KMS-11 (cell line): Measurements from ENCODE around the gene VAX1.
A peak's percentile ranks its signal among the peaks of the same experiment; 100 is the strongest.
"Not testable (repeated sequence)": the region's sequence is repeated elsewhere in the genome, so short reads cannot be mapped to it uniquely, and the experiment has no call there.

Experiments
- H2AFZ ChIP-seq: fragments of 200-600 bp; sonication (generic); 2 replicates; pipeline ENCODE4 v1.6.1; 2016; ENCODE audit warnings: antibody characterized with exemption, mixed run types, low read depth
- H3K27ac ChIP-seq: fragments of 200-600 bp; sonication (generic); 2 replicates; pipeline ENCODE4 v1.6.1; 2016; ENCODE audit warnings: mild to moderate bottlenecking, mixed run types
- H3K27me3 ChIP-seq: fragments of 200-600 bp; sonication (generic); 2 replicates; pipeline ENCODE4 v1.6.1; 2017; ENCODE audit warnings: mild to moderate bottlenecking, low read depth, mixed run types, moderate library complexity; ENCODE audit not compliant: insufficient read depth
- H3K36me3 ChIP-seq: fragments of 200-600 bp; sonication (generic); 2 replicates; pipeline ENCODE4 v1.6.1; 2017; ENCODE audit warnings: mild to moderate bottlenecking, mixed run types; ENCODE audit not compliant: insufficient read depth
- H3K4me1 ChIP-seq: fragments of 200-600 bp; sonication (generic); 2 replicates; pipeline ENCODE4 v1.6.1; 2016; ENCODE audit warnings: mild to moderate bottlenecking, low read depth, mixed run types; ENCODE audit not compliant: poor library complexity, severe bottlenecking
- H3K4me2 ChIP-seq: fragments of 200-600 bp; sonication (generic); 2 replicates; pipeline ENCODE4 v1.7.0; 2016; ENCODE audit warnings: mild to moderate bottlenecking, mixed run types
- H3K4me3 ChIP-seq: fragments of 200-600 bp; sonication (generic); IDR thresholded peaks from 2 replicates; pipeline ENCODE4 v1.6.1; 2017; ENCODE audit warnings: low read depth, low read length, mixed read lengths; ENCODE audit not compliant: insufficient read depth
- H3K79me2 ChIP-seq: fragments of 200-600 bp; sonication (generic); 2 replicates; pipeline ENCODE4 v1.6.1; 2016; ENCODE audit warnings: low read depth, mixed run types; ENCODE audit not compliant: insufficient read depth
- H3K9ac ChIP-seq: fragments of 200-600 bp; sonication (generic); 2 replicates; pipeline ENCODE4 v1.6.1; 2016; ENCODE audit warnings: mild to moderate bottlenecking, mixed run types
- H4K20me1 ChIP-seq: fragments of 200-600 bp; sonication (generic); 2 replicates; pipeline ENCODE4 v1.6.1; 2016; ENCODE audit warnings: mild to moderate bottlenecking, mixed run types; ENCODE audit not compliant: insufficient read depth
- TF ChIP-seq, protein P1 (sequence below): fragments of 200-600 bp; sonication (generic); conservative IDR thresholded peaks from 2 replicates; pipeline ENCODE4 v1.6.1; 2017; ENCODE audit warnings: low read depth, mild to moderate bottlenecking, antibody characterized with exemption, low read length, moderate library complexity, mixed read lengths

The VAX1 gene, protein sequence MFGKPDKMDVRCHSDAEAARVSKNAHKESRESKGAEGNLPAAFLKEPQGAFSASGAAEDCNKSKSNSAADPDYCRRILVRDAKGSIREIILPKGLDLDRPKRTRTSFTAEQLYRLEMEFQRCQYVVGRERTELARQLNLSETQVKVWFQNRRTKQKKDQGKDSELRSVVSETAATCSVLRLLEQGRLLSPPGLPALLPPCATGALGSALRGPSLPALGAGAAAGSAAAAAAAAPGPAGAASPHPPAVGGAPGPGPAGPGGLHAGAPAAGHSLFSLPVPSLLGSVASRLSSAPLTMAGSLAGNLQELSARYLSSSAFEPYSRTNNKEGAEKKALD

DNA sequence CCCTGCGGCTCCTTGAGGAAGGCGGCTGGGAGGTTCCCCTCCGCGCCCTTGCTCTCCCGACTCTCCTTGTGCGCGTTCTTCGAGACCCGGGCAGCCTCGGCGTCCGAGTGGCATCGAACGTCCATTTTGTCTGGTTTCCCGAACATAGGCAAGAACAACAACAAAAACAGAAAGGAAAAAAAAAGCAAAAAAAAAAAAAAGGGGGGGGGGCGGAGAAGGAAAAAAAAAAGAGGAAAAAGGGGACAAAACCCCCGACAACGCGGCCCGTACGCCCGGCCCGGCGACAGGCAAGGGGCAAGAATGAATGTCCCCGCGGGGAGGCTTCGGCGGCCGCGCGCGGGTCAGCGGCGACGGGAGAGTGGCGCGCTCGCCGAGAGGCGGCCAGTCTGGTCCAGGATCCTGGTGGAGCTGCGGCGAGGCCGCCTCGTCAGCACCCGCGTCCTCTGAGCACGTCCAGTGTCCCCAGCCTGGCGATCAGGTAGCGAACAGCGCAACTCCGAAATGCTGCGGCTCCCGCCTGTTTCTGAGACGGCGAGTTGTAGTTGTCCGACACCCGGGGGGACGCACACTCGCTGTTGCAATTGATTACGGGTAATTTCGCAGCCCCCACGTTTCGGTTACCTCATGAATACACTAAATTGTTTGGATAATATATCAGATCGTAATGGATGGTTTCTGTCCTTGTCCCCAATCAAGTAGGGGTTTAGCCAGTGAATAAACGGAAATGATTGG lies at the start of gene VAX1:
VAX1 (minus strand) TSS at position 360 of the 732 bp plus-strand sequence; CDS start at position 146, 214 bp downstream.
- Histone ChIP-seq H3K4me1 (no peaks in the 10 kb centered on the region), H3K4me3 (no peak within 1 kb of the TSS), H3K4me2 (no peak within 1 kb of the TSS), H3K9ac (no peak within 1 kb of the TSS), H3K79me2 (no peaks in the 10 kb centered on the region), H2AFZ (no peak within 1 kb of the TSS), H4K20me1 (no peaks in the 10 kb centered on the region), H3K27me3 (no peaks in the 10 kb centered on the region), H3K36me3 (no peaks in the 10 kb centered on the region), H3K27ac (no peak within 1 kb of the TSS)
- TF ChIP-seq, protein P1, sequence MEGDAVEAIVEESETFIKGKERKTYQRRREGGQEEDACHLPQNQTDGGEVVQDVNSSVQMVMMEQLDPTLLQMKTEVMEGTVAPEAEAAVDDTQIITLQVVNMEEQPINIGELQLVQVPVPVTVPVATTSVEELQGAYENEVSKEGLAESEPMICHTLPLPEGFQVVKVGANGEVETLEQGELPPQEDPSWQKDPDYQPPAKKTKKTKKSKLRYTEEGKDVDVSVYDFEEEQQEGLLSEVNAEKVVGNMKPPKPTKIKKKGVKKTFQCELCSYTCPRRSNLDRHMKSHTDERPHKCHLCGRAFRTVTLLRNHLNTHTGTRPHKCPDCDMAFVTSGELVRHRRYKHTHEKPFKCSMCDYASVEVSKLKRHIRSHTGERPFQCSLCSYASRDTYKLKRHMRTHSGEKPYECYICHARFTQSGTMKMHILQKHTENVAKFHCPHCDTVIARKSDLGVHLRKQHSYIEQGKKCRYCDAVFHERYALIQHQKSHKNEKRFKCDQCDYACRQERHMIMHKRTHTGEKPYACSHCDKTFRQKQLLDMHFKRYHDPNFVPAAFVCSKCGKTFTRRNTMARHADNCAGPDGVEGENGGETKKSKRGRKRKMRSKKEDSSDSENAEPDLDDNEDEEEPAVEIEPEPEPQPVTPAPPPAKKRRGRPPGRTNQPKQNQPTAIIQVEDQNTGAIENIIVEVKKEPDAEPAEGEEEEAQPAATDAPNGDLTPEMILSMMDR = no peak

DNA sequence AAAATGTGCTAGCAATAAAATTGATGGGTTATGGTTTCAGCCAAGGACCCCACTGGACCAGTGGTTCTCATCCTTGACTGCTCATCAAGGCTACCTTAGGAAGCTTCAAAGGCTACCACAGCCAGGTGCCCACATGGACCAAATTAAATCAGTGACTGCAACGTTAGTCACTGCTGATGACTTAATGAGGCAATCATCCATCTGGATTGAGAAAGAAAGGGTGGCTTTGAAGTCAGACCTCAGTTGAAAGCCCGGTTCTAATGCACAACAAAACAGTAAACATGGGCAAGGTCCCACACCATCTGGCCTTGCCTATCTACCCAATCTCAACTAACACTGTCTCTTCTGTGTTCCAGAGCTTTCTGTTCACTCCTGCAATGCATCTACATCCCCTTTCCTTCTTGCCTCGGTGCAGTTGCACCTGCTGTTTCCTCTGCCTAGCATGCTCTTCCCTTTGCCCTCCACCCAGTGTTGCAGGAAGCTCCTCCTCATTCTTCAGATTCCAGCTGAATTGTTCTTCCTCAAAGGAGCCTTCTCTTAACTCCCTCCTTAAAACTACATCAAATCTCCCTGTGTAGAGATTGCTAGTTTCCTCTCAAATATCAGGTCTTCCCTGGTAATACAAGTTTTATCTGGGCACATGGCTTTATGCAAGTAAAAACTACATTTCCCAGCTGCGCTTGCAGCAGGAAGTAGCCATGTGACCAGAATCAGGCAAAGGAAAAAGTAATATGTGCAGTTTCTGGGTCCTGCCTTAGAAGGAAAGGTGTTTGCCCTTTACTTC lies 49.0 kb upstream of the VAX1 start:
- Histone ChIP-seq H3K9ac (no peak overlapping the region), H4K20me1 (no peaks in the 10 kb centered on the region), H3K4me2 (no peak overlapping the region), H3K4me1 (no peaks in the 10 kb centered on the region), H2AFZ (peak overlapping the region; percentile 40; the same call in 1 of the 2 replicates), H3K36me3 (no peaks in the 10 kb centered on the region), H3K79me2 (no peaks in the 10 kb centered on the region), H3K27ac (no peak overlapping the region), H3K27me3 (no peaks in the 10 kb centered on the region), H3K4me3 (no peak overlapping the region)
- TF ChIP-seq, protein P1 = no peak

DNA sequence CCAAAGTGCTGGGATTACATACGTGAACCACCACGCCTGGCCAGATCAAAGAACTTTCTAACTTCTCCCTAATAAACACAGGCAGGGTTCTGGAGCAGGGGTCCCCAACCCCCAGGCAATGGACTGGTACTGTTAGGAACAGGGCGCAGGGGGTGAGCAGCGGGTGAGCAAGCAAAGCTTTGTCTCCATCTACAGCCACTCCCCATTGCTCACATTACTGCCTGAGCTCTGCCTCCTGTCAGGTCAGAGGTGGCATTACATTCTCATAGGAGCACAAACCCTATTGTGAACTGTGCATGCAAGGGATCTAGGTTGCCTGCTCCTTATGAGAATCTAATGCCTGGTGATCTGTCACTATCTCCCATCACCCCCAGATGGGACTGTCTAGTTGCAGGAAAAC lies 47.7 kb upstream of the VAX1 start:
- H2AFZ ChIP-seq, H3K36me3 ChIP-seq, H3K79me2 ChIP-seq, H3K4me2 ChIP-seq, H4K20me1 ChIP-seq, H3K27me3 ChIP-seq, H3K4me3 ChIP-seq, H3K27ac ChIP-seq, H3K9ac ChIP-seq, H3K4me1 ChIP-seq: not testable (repeated sequence)

DNA sequence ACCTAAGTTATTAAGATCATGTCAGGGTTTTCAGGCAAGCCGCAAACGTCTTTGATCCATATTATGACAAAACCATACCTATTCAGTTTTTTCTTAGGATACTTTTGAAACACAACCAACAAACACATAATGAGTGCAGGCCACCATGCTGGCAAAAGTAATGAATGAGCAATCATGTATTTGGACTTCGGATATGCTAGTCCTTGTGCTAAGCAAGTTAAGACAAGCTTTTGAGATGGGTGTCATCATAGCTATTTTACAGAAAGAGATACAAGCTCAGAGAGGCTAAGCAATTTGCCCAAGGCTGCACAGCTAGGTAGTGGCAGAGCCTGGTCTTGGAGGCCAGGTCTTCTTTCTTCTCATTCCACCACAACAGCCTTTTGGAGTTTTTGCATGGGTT lies 46.8 kb upstream of the VAX1 start:
- H3K4me2 ChIP-seq = no peak overlapping the region
- H3K4me3 ChIP-seq = no peak overlapping the region
- no peaks in the 10 kb centered on the region for H3K4me1 ChIP-seq
- TF ChIP-seq, protein P1 = no peak
- no peak overlapping the region for H2AFZ ChIP-seq
- H3K27me3 ChIP-seq = no peaks in the 10 kb centered on the region
- H3K79me2 ChIP-seq = no peaks in the 10 kb centered on the region
- H3K27ac ChIP-seq = no peak overlapping the region
- no peaks in the 10 kb centered on the region for H4K20me1 ChIP-seq
- H3K36me3 ChIP-seq = no peaks in the 10 kb centered on the region
- H3K9ac ChIP-seq = no peak overlapping the region
